GM19328 (cell line): ENCODE data around the gene SBNO2.

Experiments used
- ATAC-seq: cut with Tn5 transposase; IDR thresholded peaks from one replicate; pipeline ENCODE4 v1.9.1; 2021; ENCODE audit warnings: mild to moderate bottlenecking, moderate library complexity; ENCODE audit not compliant: unreplicated experiment

Gene SBNO2

DNA sequence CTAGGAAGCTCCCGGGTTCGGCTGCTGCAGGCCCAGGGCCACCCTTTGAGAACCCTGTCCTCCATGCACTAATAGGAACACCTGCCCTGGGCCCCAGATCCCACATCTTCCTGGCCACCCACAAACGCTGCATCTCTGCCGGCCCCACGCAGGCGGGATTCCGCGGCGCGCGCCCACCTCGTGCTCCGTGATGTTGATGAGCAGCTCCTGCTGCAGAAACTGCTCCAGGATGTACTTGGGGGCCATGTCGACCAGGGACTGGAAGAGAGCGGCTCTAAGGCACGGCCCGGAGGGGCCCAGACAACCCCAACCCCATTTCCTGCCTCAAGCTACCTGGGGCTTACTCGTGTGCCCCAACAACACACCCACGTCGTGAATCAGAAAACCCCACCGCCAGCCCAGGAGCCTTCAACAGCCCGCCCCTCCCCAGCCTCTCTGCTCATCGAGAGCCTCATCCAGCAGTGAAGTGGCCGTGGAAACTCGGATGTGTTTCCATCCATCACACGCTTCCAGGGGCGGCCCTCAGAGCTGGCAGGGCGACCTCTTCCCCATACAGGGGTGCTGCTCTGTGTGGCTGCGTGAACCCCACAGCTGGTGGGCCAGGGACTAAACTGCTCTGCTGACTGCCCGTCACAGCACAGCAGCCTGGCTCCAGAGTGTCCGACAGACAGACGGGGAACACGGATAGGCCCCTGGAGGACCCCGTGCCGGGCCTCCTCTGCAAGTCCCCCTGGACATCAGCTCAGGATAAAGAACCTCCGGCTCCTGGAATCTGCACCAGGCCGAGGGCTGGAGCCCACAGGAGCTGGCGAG, 83.1 kb downstream of the SBNO2 start:
- no peak for ATAC-seq

DNA sequence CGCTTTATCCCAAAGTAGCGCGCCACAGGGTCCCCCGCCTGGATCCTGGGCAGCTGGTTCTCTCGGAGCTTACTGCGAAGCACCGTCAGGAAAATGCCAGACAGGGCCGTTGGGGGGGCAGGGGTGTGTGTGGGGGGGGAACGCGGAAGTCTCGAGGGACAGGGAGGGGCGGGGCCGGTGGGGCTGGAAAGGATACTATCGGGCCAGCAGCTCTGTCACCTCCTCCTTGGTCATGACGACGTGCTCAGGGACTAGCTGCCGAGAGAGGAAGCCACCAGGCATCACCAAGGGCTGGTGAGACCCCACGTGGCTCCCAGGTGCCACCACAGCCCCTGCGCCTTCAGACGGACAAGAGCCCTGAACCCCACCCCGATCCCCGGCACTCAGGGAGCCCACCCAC, 84.2 kb downstream of the SBNO2 start:
- no peak for ATAC-seq

DNA sequence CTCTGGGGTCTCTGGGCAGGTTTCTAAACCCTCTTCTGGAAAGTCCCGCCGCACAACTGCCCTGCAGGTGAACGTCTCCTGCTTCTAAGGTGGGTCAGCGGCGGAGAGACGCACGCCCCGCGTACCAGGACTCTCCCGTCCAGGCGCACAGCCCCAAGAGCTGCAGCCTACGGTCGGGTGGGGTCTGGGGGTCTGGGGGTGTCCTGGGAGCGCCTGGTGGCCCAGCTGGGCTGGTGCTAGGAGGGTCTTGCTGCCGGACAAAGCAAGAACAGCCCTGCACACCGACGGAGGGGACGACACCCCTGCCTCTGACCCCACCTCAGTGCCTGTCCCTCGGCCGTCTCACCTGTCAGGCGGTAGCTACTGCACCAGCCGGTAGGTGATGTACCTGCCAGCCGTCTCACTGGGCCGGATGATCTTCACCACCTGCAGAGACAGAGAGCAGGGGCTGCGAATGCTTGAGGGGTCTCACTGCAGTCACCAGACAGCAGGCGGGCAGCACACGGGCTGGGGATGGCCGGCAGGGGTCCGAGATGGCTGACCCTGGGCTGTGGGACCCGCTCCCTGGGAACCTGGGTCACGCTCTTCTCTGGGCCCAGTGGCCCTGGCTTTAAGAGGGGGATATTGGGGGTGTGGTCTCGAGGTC, 84.8 kb downstream of the SBNO2 start:
- no peak for ATAC-seq

DNA sequence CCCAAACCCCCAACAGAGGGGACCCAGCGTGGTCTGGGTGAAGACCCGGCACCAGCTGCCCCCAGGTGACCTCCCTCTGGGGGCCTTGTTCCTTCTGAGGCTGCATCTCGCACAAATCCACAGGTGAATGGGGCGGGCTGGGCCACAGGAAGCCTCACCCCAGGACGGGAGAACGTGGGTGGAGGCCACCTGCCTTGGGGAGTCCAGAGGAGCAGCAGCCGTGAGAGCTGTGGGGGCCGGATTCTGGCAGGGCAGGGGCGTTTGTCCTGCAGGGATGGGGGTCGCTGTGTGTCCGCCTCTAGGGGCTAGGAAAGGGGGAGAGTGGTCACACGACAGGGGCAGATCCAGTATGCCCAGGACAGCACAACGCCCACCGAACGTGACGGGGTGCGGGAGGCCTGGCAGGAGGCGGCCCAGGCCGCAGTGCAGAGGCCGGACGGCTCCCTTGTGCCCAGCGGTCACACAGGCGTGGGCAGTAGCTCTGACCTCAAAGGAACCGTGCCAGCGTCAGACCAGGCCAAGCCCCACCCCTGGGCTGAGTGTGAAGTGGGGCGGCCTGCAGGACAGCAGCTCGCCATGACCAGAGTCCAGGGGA, 85.6 kb downstream of the SBNO2 start:
- ATAC-seq = no peak

DNA sequence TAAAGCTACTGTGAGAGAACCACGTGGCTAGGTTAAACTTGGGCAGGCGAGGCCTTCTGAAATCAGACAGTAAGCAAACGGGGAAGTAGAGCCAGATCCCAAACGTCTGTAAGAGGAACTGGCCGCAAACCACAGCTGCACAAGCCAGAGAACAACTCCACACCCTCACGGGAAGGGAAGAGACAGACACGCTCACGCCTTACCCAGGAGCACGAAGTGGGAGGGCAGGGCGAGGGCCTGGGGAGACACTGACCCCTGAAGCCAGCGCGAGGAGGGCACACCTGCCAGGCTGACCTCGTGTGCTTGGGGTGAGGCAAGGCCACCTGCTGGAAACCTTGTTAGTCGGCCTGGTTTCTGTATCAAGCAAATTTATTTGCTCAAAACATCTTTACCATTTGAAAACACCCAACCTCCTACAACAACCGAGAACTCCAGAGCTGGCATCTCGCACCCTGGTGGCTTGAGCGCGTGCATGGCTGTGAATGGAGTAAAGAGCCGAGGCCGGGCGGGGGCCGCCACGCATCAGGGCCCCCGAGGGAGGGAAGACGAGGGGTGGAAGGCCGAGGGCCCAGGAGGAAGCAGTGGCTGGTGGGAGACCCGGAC, 86.2 kb downstream of the SBNO2 start:
- ATAC-seq = no peak

DNA sequence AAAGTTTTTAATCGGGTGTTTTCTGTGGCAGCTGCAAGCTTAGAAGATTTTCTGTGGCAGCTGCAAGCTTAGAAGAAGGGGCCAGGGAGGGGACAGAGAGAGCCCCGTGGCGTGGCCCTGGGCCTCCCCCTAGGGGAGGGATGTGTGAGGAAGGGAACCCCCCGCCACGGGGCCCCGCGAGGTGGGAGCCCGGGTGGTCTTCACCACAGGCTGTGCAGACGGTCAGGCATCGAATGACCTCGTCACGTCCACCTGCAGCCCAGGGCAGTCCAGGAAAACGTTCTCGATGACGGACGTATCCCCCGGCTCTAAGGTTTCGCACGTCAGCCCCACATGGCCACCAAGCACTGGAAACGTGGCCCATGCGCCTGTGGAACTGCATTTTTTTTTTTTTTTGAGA, 87.5 kb downstream of the SBNO2 start:
- no peak for ATAC-seq

DNA sequence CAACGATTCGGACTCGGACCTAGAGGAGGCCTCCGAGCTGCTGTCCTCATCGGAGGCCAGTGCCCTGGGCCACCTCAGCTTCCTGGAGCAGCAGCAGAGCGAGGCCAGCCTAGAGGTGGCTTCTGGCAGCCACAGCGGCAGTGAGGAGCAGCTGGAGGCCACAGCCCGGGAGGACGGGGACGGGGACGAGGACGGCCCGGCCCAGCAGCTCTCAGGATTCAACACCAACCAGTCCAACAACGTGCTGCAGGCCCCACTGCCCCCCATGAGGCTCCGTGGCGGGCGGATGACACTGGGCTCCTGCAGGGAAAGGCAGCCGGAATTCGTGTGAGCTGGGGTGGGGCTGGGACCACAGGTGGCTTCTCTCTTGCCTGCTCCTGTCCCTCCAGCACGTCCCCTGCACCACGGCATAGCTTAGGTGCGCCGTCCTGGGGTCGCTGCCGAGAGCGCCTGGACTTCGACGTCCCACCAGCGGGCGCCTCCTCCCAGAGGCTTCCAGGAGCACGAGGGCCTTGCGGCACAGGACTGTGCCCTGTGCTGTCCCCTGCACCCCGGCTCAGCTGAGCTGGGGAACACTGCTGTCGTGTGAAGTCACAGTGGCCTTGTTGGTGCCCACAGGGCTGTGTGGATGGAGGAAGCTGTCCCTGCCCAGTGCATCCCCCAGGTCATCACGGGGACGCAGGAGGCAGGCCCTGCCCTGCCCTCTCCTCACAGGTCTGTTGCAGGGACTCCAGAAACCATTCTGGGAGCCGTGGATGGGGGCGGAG, 88.2 kb downstream of the SBNO2 start:
- no peak for ATAC-seq

DNA sequence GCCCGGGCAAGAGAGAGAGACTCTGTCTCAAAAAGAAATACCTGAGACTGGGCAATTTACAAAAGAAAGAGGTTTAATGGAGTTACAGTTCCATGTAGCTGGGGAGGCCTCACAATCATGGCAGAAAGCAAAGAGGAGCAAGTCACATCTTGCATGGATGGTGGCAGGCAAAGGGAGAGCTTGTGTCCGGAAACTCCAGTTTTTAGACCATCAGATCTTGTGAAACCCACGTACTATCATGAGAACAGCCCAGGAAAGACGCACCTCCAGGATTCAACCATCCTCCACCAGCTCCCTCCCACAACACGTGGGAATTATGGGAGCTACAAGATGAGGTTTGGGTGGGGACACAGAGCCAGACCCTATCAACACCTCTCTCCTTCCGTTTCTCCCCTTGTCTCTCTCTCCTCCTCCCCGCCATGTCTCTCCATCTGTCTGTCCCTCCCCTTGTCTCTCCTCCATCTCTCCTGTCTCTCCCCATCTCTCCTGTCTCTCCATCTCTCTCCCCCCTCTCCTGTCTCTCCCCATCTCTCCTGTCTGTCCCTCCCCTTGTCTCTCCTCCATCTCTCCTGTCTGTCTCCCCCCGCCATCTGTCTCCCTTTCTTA, 88.9 kb downstream of the SBNO2 start:
- ATAC-seq = no peak

DNA sequence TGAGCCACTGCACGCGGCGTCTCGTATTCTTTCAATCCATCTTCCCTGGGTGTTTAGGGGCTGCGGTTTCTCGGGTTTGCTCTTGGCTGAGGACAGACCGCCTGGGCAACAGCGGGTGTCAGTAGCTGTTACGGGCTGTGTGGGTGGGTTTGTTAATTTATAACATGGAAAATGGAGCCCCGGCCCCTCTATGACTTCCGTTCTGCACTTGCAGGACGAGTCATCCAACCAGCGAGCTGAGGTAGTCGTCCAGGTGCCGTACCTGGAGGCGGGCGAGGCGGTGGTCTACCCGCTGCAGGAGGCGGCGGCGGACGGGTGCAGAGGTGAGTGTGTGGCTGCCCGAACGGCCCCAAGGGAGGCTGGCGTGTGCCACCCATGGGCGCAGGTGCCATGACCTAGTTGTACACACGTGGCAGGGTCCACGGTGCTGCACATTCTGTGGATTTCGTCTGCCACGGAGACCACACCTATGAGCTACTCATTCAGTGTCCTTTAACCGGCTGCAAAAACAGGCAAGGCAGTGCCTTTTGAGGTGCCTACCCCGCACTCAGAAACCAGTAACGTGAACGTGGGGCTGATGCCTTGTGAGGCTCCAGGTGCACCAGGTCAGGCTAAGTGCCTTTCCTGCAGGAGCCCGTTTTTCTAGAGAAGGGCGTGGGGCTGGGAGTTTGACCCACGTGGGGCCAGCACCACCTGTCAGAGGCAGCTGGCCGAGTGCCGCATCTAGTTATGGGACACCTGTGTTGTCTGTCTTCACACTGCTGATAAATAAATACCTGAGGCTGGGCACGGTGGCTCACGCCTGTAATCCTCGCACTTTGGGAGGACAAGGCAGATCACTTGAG, 89.8 kb downstream of the SBNO2 start:
- ATAC-seq = no peak

DNA sequence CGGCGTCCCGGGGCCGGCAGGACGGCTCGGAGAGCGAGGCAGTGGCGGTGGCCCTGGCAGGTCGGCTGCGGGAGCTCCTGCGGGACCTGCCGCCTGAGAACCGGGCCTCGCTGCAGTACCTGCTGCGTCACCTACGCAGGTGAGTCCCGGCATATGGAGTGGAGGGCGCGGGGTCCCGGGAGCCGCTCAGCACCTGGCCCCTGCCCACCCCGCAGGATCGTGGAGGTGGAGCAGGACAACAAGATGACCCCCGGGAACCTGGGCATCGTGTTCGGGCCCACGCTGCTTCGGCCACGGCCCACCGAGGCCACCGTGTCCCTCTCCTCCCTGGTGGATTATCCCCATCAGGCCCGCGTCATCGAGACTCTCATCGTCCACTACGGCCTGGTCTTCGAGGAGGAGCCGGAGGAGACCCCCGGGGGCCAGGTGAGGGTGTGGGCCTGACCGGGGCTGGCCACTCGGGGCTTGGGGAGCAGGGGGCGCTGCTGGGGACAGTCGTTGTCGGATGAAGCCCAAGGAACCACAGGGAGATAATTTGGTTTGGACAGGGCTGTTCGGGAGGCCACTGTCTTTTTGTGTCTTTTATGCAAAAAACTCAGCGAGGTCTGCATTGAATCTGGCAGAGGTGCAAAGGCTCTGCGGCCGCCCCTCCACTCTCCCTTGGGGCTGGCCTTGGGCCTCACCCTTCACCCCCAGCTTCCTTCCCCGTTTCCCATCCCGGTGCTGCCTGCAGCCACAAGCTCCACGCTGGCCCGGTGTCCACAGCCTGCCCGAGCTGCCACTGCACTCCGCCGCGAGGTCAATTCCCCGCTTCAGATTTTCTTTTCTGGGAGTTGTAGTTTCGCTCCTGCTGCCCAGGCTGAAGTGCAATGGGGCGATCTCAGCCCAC, 90.9 kb downstream of the SBNO2 start:
- ATAC-seq = no peak

DNA sequence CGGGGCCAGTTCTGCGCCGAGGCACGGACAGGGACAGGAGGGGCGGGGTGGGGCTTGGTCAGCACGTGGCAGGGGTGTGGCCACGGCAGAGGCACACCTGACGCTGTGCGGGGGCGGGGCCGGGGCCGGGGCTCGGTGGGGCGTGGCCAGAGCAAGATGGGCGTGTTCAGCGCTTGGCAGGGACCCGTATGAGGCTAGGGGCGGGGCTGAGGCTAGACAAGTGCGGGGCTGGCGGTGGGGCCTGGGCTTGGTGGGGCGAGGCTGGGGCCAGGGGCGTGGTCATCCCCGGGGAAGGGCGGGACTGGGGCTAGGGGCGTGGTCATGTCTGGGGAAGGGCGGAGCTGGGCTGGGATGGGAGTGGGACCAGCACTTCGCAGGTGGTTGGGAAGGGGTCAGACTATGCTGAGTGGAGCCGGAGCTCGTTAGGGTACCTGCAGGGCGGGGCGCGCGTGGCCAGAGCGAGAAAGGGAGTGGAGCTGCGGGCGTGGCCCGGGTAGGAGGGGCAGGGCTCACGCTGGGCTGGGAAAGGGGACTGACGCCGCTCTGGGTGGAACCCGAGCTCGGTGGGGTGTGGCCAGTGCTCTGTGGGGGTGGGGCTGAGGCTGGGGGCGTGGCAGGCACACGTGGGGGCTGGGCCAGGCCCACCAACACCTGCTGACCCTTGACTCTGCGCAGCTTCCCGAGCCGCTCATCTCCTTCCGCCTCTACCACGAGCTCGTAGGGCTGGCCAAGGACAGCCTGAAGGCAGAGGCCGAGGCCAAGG, 91.7 kb downstream of the SBNO2 start:
- no peak for ATAC-seq

DNA sequence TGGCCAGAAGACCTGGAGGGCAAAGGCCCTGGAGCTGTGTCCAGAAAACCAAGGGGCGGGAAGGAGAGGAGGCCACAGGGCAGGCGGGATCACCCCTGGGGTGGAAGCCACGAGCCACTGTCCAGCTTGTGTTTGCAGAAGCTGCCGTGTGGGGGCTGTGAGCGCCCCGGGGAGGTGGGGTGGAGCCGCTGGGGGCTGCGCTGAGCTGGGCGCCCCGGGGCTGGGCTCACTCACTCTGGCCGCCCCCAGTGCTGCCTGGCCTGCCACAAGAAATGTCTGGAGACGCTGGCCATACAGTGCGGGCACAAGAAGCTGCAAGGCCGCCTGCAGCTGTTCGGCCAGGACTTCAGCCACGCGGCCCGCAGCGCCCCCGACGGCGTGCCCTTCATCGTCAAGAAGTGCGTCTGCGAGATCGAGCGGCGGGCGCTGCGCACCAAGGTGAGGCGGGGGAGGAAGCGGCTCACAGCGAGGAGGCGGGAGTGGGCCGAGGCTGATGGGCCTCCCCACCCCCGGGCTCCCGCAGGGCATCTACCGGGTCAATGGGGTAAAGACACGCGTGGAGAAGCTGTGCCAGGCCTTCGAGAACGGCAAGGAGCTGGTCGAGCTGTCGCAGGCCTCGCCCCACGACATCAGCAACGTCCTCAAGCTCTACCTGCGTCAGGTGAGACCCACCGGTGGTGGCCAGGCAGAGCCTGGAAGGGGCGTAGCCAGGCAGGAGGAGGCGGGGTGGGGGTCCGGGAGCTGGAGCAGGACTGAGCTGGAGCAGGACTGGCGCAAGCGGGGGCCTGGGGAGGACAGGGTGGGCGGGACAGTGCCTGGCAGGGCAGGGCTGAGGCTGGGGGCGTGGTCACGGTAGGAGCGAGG, 92.5 kb downstream of the SBNO2 start:
- ATAC-seq = no peak

DNA sequence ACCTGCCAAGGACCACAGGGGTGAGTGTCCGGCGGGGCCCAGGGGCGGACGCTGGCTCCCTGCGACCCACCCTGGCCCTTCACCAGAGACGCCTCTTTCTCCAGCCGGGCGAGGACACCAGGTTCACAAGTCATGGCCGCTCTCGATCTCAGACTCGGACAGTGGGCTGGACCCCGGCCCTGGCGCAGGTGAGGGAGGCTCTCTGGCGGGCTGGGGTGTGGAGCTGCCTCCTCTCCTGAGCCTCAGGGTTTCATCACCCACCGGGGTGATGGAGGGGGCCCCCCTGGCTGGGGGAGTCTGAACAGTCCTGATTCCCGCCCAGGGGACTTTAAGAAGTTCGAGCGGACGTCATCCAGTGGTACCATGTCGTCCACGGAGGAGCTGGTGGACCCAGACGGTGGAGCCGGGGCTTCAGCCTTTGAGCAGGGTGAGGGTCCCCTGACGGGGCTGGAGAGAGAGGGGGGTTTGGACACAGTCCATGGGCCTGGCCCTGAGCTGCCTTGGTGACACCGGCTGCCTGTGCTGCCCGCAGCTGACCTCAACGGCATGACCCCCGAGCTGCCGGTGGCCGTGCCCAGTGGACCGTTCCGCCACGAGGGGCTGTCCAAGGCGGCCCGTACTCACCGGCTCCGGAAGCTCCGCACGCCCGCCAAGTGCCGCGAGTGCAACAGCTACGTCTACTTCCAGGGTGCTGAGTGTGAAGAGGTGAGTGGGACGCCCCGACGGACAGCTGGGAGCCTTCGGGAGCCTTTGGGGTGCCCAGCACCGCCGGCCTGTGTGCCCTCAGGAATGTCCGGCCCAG, 93.5 kb downstream of the SBNO2 start:
- ATAC-seq = no peak

DNA sequence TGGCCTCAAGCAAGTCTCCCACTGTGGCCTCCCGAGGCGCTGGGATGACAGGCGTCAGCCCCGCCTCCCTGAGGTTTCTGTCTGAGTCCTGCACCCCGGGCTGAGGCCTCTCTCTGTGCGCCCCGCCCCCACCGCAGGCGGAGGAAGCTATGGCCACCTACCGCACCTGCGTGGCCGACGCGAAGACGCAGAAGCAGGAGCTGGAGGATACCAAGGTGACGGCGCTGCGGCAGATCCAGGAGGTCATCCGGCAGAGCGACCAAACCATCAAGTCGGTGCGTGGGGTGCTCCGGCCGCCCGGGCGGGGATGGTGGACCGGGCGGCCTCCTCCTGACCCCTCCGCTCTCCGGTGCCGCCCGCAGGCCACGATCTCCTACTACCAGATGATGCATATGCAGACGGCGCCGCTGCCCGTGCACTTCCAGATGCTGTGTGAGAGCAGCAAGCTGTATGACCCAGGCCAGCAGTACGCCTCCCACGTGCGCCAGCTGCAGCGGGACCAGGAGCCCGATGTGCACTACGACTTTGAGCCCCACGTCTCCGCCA, 94.4 kb downstream of the SBNO2 start:
- ATAC-seq = no peak

DNA sequence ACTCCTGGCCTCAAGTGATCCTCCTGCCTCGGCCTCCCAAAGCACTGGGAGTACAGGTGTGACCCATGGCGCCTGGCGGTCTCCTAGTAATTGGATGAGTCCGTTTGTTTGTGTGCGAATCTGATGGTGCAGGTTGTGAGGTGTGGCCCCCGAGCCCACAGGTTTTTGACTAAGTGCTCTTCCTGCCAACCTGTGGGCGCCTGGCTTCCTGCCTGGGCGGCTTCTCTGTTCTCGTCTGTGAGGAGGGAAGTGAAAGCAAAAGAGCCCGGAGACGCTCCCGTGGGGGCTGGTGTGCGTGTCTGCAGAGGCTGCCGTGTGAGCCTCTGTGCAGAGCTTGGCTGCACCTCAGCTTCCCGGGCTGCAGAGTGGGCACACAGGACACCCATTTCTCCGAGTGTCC, 97.1 kb downstream of the SBNO2 start:
- no peak for ATAC-seq

DNA sequence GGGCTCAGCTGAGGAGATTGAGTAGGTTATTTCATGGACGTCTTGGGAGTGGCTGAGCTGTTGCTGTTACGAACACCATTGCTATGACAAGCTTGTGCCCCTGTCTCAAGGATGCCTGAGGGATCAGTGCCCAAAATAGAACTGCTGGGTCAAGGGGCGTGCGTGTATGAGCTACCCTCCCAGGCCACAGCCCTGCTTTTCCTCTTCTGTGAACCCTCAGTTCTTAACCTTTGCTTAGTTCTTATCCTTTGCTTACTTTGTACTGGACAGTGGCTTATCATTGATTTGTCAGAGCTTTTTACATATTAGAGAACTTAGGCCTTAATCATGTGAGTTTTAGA, 98.1 kb downstream of the SBNO2 start:
- no peak for ATAC-seq
